Measurements from ENCODE around the gene SPEM2.
"Not testable (repeated sequence)": the region's sequence is repeated elsewhere in the genome, so short reads cannot be mapped to it uniquely, and the experiment has no call there.

Gene SPEM2

DNA sequence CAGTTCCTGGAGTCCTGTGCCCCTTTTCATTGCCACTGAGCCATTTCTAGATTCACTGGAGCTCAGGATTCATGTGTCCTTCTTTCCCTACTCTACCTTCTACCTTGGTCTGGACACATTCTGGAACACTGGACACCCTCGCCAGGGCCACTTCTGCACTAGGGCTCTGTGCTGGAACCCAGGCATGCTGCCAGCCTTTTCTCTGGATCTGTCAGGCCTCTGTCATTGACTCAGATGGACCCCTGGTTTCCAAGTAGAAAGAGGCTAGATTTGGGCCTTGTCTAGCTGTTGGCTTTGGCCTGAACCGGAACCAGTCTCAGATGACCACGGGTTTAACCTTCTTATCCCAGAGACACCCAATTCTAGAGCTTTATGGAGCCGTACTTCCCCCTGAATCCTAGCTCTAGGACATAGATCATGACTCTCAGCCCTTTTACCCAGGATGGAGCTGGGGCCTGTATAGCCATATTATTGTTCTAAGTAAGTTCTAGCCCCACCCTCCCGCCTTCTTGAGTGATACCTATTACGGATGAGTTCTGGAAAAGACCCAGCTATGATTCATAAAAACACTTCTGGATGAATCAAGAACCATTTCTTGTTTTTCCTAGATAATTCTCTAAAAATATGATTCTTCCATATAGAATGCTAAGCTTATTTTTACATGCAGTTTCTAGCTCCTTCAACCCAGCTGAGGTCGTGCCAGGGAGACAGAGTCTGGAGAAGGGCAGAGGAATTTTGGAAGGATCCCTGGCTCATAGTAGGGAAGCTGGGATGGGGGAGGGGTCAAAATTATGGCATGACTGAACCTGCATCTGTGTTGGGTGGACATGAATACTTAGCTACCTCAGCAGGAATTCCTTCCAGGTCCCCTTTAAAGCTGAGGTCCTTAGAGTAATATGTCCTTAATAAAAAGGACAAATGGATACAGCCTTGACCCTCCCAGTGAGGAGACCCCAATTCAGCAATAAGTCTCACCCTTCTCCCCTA lies 18.4 kb downstream of the SPEM2 start:
- no peak for DNase-seq

DNA sequence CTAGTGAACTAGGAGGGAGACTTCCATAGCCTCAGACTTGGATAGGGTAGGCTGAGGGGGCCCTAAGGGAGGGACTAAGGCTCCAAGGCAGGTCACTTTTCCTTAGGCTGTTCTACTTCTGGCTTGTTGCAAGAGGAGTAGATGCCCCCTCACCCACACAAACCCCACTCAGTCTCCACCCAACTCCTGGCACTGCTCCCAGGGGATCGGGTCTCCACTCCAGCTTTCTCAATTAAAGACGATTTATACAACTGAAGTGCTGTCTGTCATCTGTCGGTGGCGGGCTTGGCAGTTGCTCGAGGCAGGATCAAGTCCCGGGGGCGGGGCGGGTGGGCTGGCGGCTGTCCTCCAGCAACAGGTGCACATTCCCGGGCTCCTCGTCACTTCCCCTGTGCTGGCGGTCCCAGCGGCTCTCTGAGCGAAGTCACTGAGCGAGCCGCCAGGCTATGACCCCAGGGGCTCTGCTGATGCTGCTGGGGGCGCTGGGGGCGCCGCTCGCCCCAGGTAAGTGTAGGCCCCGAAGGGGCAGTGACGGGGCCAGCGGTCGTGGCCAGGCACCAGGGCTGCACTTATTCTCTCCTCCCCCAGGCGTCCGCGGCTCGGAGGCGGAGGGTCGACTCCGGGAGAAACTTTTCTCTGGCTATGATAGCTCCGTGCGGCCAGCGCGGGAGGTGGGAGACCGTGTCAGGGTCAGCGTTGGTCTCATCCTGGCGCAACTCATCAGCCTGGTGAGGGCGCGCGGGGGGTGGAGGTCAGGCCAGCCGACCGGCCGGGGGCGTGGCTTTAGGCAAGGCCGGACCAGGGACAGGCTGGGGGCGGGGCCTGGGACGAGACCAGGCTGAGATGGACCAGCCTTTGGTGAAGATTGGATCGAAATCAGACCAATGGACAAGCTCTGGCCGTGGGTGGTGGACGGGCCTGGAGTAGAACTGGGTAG lies 19.5 kb downstream of the SPEM2 start, which contains the start of gene CHRNB1:
Gene CHRNB1, plus strand, starts transcription at position 380 of the 937 bp plus-strand sequence. Its CDS starts 67 bp downstream, at position 447.
- no peak for DNase-seq

GRCh38 chr17:7445619-7445968 lies 20.2 kb downstream of the SPEM2 start:
- DNase-seq = peak in 1 of 5 donors; percentile 37

GRCh38 chr17:7448461-7448860 lies 23.0 kb downstream of the SPEM2 start:
- DNase-seq = no peak

- DNase-seq = no peak
Observed at GRCh38 chr17:7459961-7460545, 34.6 kb downstream of the SPEM2 start.

DNA sequence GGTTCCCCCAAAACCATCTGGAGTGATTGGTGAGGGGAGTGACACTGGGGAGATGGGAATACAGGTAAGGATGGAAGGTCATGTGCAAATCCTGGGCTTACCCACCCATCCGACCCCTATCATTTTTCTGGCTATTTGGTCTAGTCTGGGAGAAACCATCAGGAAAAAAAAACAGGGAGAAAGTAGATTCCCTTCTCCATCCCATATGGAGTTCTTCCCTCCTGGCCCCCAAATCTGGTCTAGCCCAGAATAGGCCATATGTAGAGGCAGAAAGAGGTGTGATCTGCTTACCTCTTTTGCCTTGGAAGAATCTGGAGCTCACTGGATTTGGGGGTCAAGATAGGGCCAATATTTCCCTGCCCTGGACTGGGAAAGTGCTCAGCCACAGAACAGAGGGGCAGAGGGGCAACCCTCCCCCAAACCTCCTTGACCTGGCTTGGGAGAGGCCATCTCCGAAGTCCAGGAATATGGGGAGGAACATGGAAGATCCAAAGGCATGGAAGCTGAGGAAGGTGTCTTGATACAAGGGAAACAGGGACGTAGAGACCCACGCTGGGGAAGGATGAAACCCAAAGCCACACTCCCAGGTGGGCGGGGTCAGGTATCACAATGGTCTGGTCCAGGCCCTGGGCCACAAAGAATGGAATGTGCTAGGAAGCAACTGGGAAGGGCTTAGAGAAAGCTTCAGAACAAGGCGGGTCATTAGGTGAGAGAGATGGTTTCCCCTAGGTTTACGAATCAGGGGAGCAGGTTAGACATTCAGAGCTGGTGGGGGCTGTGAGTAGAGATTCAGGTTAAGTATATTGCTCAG lies 35.6 kb downstream of the SPEM2 start:
- DNase-seq = no peak

DNA sequence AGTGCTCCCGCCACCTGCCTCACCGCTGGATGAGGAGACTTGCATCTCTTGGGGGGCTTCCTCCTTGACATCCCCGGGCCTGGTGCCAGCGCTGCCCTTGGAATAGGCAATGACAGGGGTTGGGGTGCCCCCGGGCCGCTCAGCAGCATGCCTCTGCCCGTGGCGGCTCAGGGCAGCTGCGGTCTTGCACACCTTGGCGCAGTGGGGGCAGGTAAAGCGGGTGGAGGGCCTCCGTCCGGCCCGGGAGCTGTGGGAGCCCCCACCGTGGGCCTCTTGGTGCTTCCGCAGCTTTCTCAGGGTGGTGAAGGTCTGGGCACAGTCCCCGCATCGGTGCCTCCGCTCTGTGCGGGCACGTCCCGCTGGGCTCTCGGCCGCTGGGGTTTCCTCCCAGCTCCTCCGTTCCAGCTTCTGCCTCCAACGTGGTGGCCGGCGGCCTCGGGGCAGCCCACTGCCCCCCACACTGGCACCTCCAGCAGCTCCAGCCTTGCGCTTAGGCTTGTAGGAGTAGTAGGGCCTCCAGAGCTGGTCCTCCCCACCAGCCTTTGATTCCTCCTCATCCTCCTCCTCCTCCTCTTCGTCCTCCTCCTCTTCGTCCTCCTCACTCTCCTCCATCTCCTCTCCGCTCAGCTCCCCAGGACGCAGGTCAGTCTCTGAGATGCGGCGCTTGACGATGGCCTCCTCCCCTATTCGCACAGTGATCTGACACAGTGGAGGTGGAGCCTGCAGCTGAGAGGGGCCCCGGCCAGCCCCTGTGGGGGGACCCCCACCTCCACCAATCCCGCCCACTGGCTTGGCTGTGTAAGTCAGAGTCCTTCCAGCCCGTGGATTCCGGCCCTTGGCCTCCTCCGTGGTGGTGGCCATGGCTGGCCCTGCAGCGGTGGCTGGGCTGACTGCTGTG lies 37.3 kb downstream of the SPEM2 start:
- no peak for DNase-seq

- DNase-seq = no peak
Observed at GRCh38 chr17:7463372-7463846, 38.0 kb downstream of the SPEM2 start.

DNA sequence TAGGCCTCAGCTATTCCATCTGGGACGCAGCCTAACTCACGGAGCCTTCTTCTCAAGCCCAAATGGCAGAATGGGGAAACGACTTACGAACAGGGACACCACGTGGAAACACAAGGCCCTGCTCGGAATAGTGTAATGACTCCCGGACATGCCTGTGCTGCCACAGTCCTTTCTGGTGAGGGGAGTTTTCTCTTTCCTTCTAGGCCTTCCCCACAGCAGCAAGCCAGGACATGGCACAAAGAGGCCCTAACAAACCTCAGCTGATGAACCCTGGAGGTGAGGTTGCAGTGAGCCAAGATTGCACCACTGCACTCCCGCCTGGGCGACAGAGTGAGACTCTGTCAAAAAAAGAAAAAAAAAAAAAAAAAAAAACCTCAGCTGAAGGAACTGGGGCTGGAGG lies 38.7 kb downstream of the SPEM2 start:
- DNase-seq = no peak

GRCh38 chr17:7465597-7466275 lies 40.3 kb downstream of the SPEM2 start:
- DNase-seq = no peak

GRCh38 chr17:7466318-7466638 lies 40.9 kb downstream of the SPEM2 start:
- no peak for DNase-seq

GRCh38 chr17:7466639-7467341 lies 41.4 kb downstream of the SPEM2 start:
- DNase-seq = no peak

DNA sequence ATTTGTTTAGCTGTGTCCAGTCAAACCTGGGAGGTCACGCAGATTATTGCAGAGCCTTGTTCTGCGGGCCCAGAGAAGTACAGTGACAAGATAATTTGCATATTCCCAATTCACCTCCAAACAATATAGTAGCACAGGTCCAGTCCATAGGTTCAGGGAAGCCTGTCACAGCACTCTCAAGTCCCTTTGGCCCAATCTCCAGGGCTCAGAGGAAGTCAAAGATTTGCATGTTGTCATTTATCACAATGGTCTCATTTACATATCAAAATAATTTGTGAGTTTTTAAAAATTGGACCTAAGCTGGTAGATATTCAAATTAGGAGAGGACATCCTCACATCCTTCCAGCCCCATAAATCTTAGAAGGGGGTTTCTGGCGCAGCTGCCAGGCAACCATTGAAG lies 42.1 kb downstream of the SPEM2 start:
- no peak for DNase-seq

DNA sequence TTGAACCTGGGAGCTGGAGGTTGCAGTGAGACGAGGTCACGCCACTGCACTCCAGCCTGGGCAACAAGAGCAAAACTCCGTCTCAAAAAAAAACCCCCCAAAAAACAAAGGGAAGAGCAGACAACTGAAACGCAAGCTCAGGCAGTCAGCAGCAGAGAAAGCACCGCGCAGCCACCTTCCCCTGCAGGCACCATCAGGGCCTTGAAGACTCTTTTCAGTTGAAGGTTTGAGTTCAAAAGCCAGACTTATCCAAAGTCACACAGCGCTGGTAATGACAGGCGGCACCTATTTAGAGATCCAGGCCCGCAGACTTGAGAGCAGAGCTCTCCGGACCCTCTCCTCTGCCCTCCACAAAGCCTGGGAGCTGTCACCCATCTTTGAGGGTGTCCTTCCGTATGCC lies 42.9 kb downstream of the SPEM2 start:
- DNase-seq = no peak

GRCh38 chr17:7468804-7469389 lies 43.5 kb downstream of the SPEM2 start:
- no peak for DNase-seq

DNA sequence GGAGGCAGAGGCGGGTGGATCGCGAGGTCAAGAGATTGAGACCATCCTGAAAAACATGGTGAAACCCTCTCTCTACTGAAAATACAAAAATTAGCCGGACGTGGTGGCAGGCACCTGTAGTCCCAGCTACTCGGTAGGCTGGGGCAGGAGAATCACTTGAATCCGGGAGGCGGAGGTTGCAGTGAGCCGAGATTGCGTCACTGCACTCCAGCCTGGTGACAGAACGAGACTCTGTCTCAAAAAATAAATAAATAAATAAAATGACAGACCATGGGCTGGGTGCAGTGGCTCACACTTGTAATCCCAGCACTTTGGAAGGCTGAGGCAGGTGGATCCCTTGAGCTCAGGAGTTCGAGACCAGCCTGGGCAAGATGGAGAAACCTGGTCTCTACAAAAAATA lies 44.4 kb downstream of the SPEM2 start:
- not testable (repeated sequence) for DNase-seq

DNA sequence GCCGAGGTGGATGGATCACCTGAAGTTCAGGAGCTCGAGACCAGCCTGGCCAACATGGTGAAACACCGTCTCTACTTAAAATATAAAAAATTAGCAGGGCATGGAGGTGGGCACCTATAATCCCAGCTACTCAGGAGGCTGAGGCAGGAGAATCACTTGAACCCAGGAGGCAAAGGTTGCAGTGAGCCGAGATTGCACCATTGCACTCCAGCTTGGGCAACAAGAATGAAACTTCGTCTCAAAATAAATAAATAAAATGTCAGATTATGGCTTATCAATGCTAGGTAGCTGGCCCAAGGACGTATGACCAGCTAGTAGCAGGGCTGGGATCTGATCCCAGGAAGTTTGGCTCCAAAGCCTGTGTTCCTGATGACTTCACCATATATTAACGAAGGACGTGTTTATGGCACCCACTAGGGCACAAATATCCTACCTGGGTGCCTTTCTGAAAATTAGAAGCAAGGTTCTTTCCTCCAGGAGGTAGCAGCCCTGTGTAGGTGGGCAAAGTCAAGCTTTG lies 45.1 kb downstream of the SPEM2 start:
- not testable (repeated sequence) for DNase-seq

GRCh38 chr17:7471729-7472128 lies 46.3 kb downstream of the SPEM2 start:
- DNase-seq = no peak

GRCh38 chr17:7474767-7475166 lies 49.4 kb downstream of the SPEM2 start:
- not testable (repeated sequence) for DNase-seq
